GM10847 (cell line): ENCODE results near the gene TMEM9.

ENCODE experiments used
- POLR2A ChIP-seq: IDR thresholded peaks from 2 replicates; pipeline ENCODE4 v1.6.1; 2011; ENCODE audit not compliant: insufficient read length; ENCODE audit errors: extremely low read depth

Gene TMEM9

GRCh38 chr1:201181323-201181722, 27.0 kb upstream of the TMEM9 start:
- no peak for TF ChIP-seq POLR2A

GRCh38 chr1:201180901-201181300, 26.6 kb upstream of the TMEM9 start:
- TF ChIP-seq POLR2A, result no peak

- no peak for TF ChIP-seq POLR2A
Observed at GRCh38 chr1:201180141-201180540, 25.9 kb upstream of the TMEM9 start.

- TF ChIP-seq POLR2A, result no peak
Observed at GRCh38 chr1:201178718-201179117, 24.4 kb upstream of the TMEM9 start.

GRCh38 chr1:201176940-201177339, 22.7 kb upstream of the TMEM9 start:
- no peak for TF ChIP-seq POLR2A

- no peak for TF ChIP-seq POLR2A
Observed at GRCh38 chr1:201175820-201176500, 21.7 kb upstream of the TMEM9 start.

- no peak for TF ChIP-seq POLR2A
Observed at GRCh38 chr1:201173736-201174135, 19.5 kb upstream of the TMEM9 start.

- no peak for TF ChIP-seq POLR2A
Observed at GRCh38 chr1:201172999-201173610, 18.8 kb upstream of the TMEM9 start.

- TF ChIP-seq POLR2A, result no peak
Observed at GRCh38 chr1:201172326-201172725, 18.1 kb upstream of the TMEM9 start.

GRCh38 chr1:201171063-201172036, 17.1 kb upstream of the TMEM9 start:
- no peak for TF ChIP-seq POLR2A

- peak; percentile 31 for TF ChIP-seq POLR2A
Observed at GRCh38 chr1:201170533-201171062, 16.3 kb upstream of the TMEM9 start.

- TF ChIP-seq POLR2A, result no peak
Observed at GRCh38 chr1:201169971-201170532, 15.8 kb upstream of the TMEM9 start.

GRCh38 chr1:201169203-201169602, 14.9 kb upstream of the TMEM9 start:
- TF ChIP-seq POLR2A, result no peak

GRCh38 chr1:201167041-201167991, 13.0 kb upstream of the TMEM9 start:
- TF ChIP-seq POLR2A, result no peak
